GM19452 (cell line): ENCODE results near the gene SCYGR1.
A peak's percentile ranks its signal among the peaks of the same experiment; 100 is the strongest.
"Not testable (repeated sequence)": the region's sequence is repeated elsewhere in the genome, so short reads cannot be mapped to it uniquely, and the experiment has no call there.

Experiments
- ATAC-seq: cut with Tn5 transposase; IDR thresholded peaks from one replicate; pipeline ENCODE4 v1.9.1; 2021; ENCODE audit not compliant: unreplicated experiment

SCYGR1 gene

DNA sequence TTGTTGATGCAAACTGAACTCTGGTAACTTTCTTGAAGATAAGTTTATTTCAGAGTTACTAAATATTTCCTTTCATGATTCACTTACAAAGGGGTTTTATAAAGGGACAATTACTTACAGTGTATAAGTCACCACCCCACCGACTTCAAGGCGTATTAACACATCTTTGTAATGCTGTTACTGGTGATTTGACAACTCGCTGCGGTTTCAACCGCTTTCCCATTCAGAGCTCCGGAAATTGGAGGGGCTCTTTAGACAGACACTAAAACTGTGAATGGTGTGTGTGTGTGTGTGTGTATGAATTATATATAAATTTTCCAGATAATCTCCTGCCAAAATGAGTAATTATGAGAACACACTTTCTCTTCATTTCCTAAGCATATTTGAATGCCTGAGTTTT is 13.6 kb downstream of the SCYGR1 start:
- ATAC-seq, result no peak

DNA sequence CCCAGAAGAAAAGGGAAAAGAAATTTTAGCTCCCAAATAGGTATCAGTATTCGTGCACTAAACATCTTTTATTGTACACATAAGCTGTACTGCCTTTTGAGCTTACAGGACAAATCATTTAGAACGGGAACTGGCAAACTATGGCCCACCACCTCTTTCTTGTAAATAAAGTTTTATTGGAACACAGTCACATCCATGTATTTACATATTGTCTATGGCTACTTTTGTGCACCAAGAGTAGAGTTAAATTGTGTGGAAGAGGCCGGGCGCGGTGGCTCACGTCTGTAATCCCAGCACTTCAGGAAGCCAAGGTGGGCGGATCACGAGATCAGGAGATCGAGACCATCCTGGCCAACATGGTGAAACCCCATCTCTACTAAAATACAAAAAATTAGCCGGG is 14.4 kb downstream of the SCYGR1 start:
- no peak for ATAC-seq

DNA sequence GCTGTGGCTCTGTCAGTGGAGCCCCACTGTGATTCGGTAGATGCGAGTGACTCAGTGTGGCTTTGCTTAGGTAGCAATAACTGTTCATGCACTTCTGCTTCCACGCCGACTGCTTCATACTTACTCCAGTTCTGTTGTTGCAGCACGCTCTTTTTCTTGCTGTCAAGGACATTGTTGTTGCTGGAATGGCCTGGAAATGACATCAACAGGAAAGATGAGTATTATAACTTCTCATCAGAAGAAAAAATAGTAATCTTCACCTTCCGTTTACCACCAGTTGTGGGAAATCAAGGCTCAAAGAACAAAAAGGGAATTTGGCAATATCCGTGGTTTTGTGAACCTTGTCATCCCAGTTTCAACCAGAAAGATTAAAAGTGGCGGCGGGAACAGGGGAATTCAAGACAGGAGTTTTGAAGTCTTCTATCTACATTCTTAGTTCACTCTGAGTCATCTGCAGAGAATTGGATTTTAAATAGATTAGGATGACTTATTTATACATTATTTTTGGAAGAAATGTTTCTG is 16.9 kb downstream of the SCYGR1 start:
- no peak for ATAC-seq

- no peak for ATAC-seq
These were observed 17.7 kb downstream of the SCYGR1 start for GRCh38 chr2:227370092-227370491.

- ATAC-seq, result no peak
These were observed 19.2 kb downstream of the SCYGR1 start for GRCh38 chr2:227368574-227368973.

GRCh38 chr2:227367427-227367795 is 20.3 kb downstream of the SCYGR1 start:
- no peak for ATAC-seq

- no peak for ATAC-seq
These were observed 20.9 kb downstream of the SCYGR1 start for GRCh38 chr2:227366769-227367426.

DNA sequence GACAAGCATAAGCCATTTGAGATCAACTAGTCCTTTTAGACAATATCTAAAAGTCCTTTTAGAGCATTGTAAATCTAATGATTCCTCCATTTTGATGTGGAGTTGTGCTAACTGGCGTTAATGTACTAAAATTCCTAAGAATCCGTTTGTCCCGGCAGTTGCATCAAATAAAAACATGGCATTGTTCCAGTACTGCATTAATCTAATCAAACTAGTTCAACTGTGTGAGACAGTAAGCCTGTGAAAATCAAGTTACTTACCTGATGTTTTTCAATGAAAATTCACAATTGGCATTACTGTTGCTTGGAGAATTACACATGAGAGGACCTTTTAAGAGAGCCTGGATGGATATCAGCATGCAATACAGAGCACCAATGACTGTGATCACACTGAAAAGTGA is 21.9 kb downstream of the SCYGR1 start:
- no peak for ATAC-seq

GRCh38 chr2:227364585-227365263 is 23.0 kb downstream of the SCYGR1 start:
- ATAC-seq, result not testable (repeated sequence)

DNA sequence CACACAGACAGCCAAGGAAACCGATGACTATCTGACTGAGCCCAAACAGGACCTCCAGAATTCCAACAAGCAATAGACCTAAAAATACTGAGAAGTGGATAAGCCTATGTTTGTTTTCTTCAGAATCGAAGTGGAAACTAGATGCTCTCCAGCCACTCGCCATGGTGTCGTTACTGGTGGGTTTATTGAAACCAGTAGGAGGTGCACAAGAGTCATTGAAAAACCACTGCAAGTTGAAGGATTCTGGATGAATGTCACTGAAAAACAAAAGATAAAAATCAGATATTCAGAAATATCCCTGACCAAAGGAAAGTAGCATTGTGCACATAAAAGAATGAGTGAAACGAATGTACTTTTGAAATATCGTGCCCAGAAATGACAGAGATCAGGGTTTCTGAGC is 24.0 kb downstream of the SCYGR1 start:
- no peak for ATAC-seq

DNA sequence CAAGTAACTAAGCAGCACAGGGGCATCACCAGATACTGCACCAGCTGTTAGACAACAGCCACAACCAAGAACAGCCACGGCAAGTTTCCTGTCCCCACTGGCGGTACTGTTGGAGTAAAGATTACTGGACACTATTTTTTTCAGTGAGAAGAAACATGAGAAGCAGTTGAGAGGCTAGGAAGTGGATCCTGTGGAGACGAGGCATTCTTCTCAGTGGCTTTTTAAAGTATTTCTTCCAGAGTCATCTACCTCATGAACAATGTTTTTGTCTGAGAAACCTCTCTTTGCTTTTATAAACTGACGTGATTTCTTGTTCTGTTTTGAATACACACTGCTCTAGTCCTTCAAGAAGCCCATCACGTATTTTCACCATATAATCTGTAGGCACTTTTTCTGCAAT is 27.4 kb downstream of the SCYGR1 start:
- ATAC-seq, result no peak

GRCh38 chr2:227351639-227352038 is 36.1 kb downstream of the SCYGR1 start:
- peak; percentile 51 for ATAC-seq

- no peak for ATAC-seq
These were observed 37.6 kb downstream of the SCYGR1 start for GRCh38 chr2:227349989-227350612.

- ATAC-seq, result no peak
These were observed 39.4 kb downstream of the SCYGR1 start for GRCh38 chr2:227348324-227348723.

DNA sequence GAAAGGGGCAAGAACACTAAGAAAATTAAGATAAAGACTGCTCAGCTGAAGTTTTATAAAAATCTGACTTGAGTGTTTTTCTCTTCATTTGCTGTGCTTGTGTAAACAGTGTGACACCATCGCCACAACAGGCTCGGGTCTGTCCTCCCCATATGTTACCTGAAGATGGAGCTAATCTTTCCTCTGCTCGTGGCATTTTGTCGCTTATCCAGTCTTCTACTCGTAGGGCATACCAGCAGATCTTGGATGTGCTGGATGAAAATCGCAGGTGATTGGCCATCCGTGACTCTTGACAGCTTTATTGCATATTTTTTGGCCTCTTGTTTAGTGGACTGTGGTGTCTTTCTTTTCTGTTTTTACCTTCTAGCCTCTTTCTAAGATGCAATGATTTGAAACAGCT is 40.6 kb downstream of the SCYGR1 start:
- no peak for ATAC-seq

DNA sequence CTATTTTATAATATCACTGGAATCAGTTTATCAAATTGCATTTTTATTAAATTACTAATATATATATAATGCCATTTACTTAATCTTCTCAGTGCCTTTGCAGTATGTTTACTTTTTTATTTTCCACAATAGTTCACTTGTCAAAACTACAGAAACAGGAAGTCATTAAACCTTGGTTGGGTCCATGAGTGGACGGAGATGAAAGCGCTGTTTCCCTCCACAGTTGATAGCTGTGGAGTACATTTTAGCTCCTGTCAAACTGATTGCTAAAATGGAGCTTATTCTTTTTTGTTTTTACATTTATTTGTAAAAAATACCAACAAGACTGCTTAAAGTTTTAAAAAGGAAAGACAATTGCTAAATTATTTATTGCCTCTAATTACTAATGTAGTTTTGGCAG is 43.5 kb downstream of the SCYGR1 start:
- ATAC-seq, result no peak

- no peak for ATAC-seq
These were observed 46.2 kb downstream of the SCYGR1 start for GRCh38 chr2:227341553-227341952.

GRCh38 chr2:227340106-227340505 is 47.6 kb downstream of the SCYGR1 start:
- no peak for ATAC-seq

DNA sequence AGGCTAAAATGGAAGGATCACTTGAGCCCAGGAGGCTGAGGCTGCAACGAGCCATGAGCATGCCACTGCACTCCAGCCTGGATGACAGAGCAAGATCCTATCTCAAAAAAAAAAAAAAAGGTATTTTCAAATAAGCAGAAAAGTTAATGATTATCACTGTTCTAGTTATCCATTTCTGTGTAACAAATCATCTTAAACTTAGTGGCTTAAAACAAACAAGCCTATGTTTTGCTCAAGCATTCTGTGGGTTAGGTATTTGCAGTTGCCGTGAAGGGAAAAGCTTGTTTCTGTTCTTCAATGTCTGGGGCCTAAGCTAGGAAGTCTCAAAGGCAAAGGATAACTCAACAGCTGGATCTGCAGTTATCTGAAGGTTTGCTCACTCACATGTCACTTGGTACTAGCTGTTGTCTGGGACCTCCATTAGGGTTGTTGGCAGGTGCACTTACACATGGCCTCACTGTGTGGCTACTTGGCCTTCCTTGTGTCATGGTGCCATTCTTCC is 48.6 kb downstream of the SCYGR1 start:
- no peak for ATAC-seq
